ENCODE measurements around the gene CCDC122. TPM values are rescaled to one million over a fixed set of nuclear protein-coding genes. Genes with fewer than 3 reads are reported as not detected.

The CCDC122 gene
- total RNA-seq, 2 experiments from 2014 or later: 0.52 to 0.64 TPM

DNA sequence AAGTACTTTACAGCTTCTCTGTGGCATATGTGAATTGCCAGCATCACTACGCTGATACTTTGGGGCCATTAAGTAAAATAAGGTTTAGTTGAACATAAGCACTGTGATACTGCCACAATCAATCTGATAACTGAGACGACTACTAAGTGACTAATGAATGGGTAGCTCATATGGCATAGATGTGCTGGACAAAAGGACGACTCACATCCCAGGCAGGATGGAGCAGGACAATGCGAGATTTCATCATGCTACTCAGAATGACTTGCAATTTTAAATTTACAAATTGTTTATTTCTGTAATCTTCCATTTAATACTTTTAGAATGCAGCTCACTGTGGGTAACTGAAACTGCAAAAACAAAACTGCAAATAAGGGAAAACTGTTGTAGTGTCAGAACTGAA, 13.6 kb downstream of the CCDC122 start:
- Histone ChIP-seq H3K4me3 (ENCODE audit: low read length) (no peak overlapping the region), H3K4me1 (ENCODE audit: insufficient read depth, low read length) (no peaks in the 10 kb centered on the region), H3K27ac (ENCODE audit: low read depth in 1 of 2, low read length in 2 of 2) (no peak overlapping the region), H3K9me3 (ENCODE audit: control insufficient read depth in 1 of 2, insufficient read depth in 1 of 2, low read length in 2 of 2) (no peaks in the 10 kb centered on the region), H3K36me3 (ENCODE audit: insufficient read depth, low read length) (no peaks in the 10 kb centered on the region), H3K27me3 (ENCODE audit: control insufficient read depth in 1 of 2, insufficient read depth in 2 of 2, low read length in 2 of 2) (no peaks in the 10 kb centered on the region)
- Mint-ChIP-seq H3K27me3 (no peaks in the 10 kb centered on the region), H3K27ac (no peak overlapping the region), H3K36me3 (ENCODE audit: low read depth) (no peaks in the 10 kb centered on the region), H3K9me3 (no peaks in the 10 kb centered on the region), H3K4me1 (ENCODE audit: low read depth) (no peaks in the 10 kb centered on the region), H3K4me3 (no peak overlapping the region)
- ChIA-PET CTCF (interaction anchor here (1.3 kb wide), 1 partner anchor 42 kb away, joined by 3 read pairs; no protein-coding TSS in a partner anchor), POLR2A (no interaction called here)
- DNase-seq: no peak
- no peak for TF ChIP-seq CTCF (IDR thresholded peaks at IDR 0.05)
- intact Hi-C loops (cut with DNase I, micrococcal nuclease): no loop called here
- no peak for ATAC-seq (ENCODE audit: poor library complexity)

- Histone ChIP-seq H3K36me3 (ENCODE audit: insufficient read depth, low read length) (no peaks in the 10 kb centered on the region), H3K27ac (ENCODE audit: low read depth in 1 of 2, low read length in 2 of 2) (no peak overlapping the region), H3K4me3 (ENCODE audit: low read length) (no peak overlapping the region), H3K9me3 (ENCODE audit: control insufficient read depth in 1 of 2, insufficient read depth in 1 of 2, low read length in 2 of 2) (no peaks in the 10 kb centered on the region), H3K27me3 (ENCODE audit: control insufficient read depth in 1 of 2, insufficient read depth in 2 of 2, low read length in 2 of 2) (no peaks in the 10 kb centered on the region), H3K4me1 (ENCODE audit: insufficient read depth, low read length) (no peaks in the 10 kb centered on the region)
- ChIA-PET CTCF (interaction anchor here (1.3 kb wide), 1 partner anchor 43 kb away, joined by 3 read pairs; no protein-coding TSS in a partner anchor), POLR2A (no interaction called here)
- Mint-ChIP-seq H3K36me3 (ENCODE audit: low read depth) (no peaks in the 10 kb centered on the region), H3K4me3 (no peak overlapping the region), H3K27ac (no peak overlapping the region), H3K9me3 (no peaks in the 10 kb centered on the region), H3K4me1 (ENCODE audit: low read depth) (no peaks in the 10 kb centered on the region), H3K27me3 (no peaks in the 10 kb centered on the region)
- intact Hi-C loops (cut with DNase I, micrococcal nuclease): no loop called here
- no peak for TF ChIP-seq CTCF (IDR thresholded peaks at IDR 0.05)
- no peak for ATAC-seq (ENCODE audit: poor library complexity)
- DNase-seq: no peak
Observed at GRCh38 chr13:43864921-43865320, 14.6 kb downstream of the CCDC122 start.

GRCh38 chr13:43861863-43862262, 17.7 kb downstream of the CCDC122 start:
- no peak for TF ChIP-seq CTCF (IDR thresholded peaks at IDR 0.05)
- no peak overlapping the region for H3K4me3 ChIP-seq (ENCODE audit: low read length)
- ATAC-seq (ENCODE audit: poor library complexity): no peak
- ChIA-PET CTCF (no interaction called here), POLR2A (no interaction called here)
- Mint-ChIP-seq H3K27ac (no peak overlapping the region), H3K36me3 (ENCODE audit: low read depth) (no peaks in the 10 kb centered on the region), H3K9me3 (no peaks in the 10 kb centered on the region), H3K27me3 (no peaks in the 10 kb centered on the region), H3K4me1 (ENCODE audit: low read depth) (no peaks in the 10 kb centered on the region), H3K4me3 (no peak overlapping the region)
- no peaks in the 10 kb centered on the region for H3K27me3 ChIP-seq (ENCODE audit: control insufficient read depth in 1 of 2, insufficient read depth in 2 of 2, low read length in 2 of 2)
- no peaks in the 10 kb centered on the region for H3K36me3 ChIP-seq (ENCODE audit: insufficient read depth, low read length)
- H3K4me1 ChIP-seq (ENCODE audit: insufficient read depth, low read length): no peaks in the 10 kb centered on the region
- no peak for DNase-seq
- no peaks in the 10 kb centered on the region for H3K9me3 ChIP-seq (ENCODE audit: control insufficient read depth in 1 of 2, insufficient read depth in 1 of 2, low read length in 2 of 2)
- no peak overlapping the region for H3K27ac ChIP-seq (ENCODE audit: low read depth in 1 of 2, low read length in 2 of 2)
- intact Hi-C loops (cut with DNase I, micrococcal nuclease): no loop called here
